ENCODE data around the gene SLC9A2.

The SLC9A2 gene

DNA sequence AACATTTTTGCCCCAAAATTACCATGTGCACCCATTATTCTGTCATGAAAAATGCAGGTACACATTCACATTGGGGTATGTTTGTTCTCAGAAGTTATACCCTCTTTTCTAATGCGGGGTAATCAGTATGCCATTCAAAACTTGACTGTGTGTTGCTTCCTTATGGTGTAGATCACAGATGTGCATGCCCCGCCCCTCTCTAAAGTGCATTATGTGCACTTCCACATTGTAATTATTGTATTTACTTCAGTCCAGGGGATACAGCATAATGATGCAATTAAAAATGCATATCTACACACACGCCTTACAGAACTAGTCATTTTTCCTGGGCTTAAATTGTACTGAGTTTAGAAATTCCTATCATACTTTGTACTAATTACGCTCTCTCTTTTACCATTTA is 48.8 kb downstream of the SLC9A2 start:
- DNase-seq (ENCODE audit: low spot score), result no peak
- H3K9ac ChIP-seq (ENCODE audit: low read depth, low read length, poor library complexity), result no peak overlapping the region
- WGBS, 2 donors (ENCODE audit: extremely low coverage in 2 of 2, insufficient read length in 2 of 2, insufficient replicate concordance in 1 of 2), result no CpG with 5 or more reads among the region's 4 CpGs
- H3K18ac ChIP-seq (ENCODE audit: low read length), result no peak overlapping the region
- H3K27ac ChIP-seq (replicated peaks; ENCODE audit: low read length), result no peak overlapping the region
- no peak overlapping the region for H3K4me2 ChIP-seq (ENCODE audit: insufficient read depth, low read length, poor library complexity, severe bottlenecking)
- peaks cover 0 to 4% (median 0%) of the 10 kb centered on the region in 3 experiments for H3K27me3 ChIP-seq (ENCODE audit: control insufficient read depth in 3 of 3, insufficient read depth in 3 of 3, low read depth in 1 of 3, low read length in 3 of 3)
- H3K4me3 ChIP-seq (ENCODE audit: low read length in 2 of 2), result no peak overlapping the region
- no peak overlapping the region for H3K14ac ChIP-seq (ENCODE audit: low read length)
- H3K9me3 ChIP-seq (replicated peaks in 1 of 2; ENCODE audit: control insufficient read depth in 2 of 2, insufficient read depth in 1 of 2, low read depth in 1 of 2, low read length in 2 of 2), result no peaks in the 10 kb centered on the region
- no peak overlapping the region for H4K91ac ChIP-seq (ENCODE audit: low read depth, low read length, poor library complexity)
- H2BK15ac ChIP-seq (ENCODE audit: low read length), result no peak overlapping the region
- H3K4ac ChIP-seq (ENCODE audit: low read length), result no peak overlapping the region
- H2AK5ac ChIP-seq (ENCODE audit: low read depth, low read length), result no peak overlapping the region
- no peak overlapping the region for H2BK12ac ChIP-seq (ENCODE audit: low read length)
- H2BK5ac ChIP-seq (ENCODE audit: low read length), result no peak overlapping the region
- no peak overlapping the region for H2BK120ac ChIP-seq (ENCODE audit: low read depth, low read length)
- H3K23ac ChIP-seq (ENCODE audit: low read depth, low read length, poor library complexity), result no peak overlapping the region
- H3K4me1 ChIP-seq (ENCODE audit: control insufficient read depth in 2 of 2, insufficient read depth in 1 of 2, low read depth in 1 of 2, low read length in 2 of 2), result no peaks in the 10 kb centered on the region
- no peaks in the 10 kb centered on the region for H3K36me3 ChIP-seq (replicated peaks in 1 of 2; ENCODE audit: control insufficient read depth in 2 of 2, insufficient read depth in 2 of 2, low read length in 2 of 2)
- no peaks in the 10 kb centered on the region for H3K79me1 ChIP-seq (ENCODE audit: low read depth, low read length)
- H4K8ac ChIP-seq (ENCODE audit: low read depth, low read length), result no peak overlapping the region
- no peak overlapping the region for H2AFZ ChIP-seq (ENCODE audit: low read length)

DNA sequence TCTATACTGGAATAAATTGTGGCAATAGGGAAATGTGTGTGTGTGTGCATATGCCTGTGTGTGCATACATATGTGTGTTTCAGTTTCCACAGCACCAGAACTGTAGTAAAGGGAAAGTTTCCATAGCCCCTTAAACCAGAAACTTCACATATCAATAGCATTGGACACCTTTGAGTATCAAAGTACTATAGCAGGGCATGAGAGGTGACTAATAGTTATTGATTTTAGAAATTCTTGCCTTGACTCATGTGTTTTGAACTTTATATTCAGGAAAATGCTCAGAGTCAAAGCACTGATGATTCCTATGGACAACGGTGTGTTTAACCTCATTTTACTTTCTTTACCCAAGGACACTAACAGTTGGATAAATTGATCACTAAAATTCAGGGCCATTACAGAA is 50.0 kb downstream of the SLC9A2 start:
- Histone ChIP-seq H2BK12ac (ENCODE audit: low read length) (no peak overlapping the region), H2AFZ (ENCODE audit: low read length) (no peak overlapping the region), H2BK5ac (ENCODE audit: low read length) (no peak overlapping the region), H3K9ac (ENCODE audit: low read depth, low read length, poor library complexity) (no peak overlapping the region), H3K4me3 (ENCODE audit: low read length in 2 of 2) (no peak overlapping the region), H3K4ac (ENCODE audit: low read length) (no peak overlapping the region), H4K91ac (ENCODE audit: low read depth, low read length, poor library complexity) (no peak overlapping the region), H2AK5ac (ENCODE audit: low read depth, low read length) (no peak overlapping the region), H3K27me3 (ENCODE audit: control insufficient read depth in 3 of 3, insufficient read depth in 3 of 3, low read depth in 1 of 3, low read length in 3 of 3) (peaks cover 0 to 4% (median 0%) of the 10 kb centered on the region in 3 experiments), H3K18ac (ENCODE audit: low read length) (no peak overlapping the region), H3K79me1 (ENCODE audit: low read depth, low read length) (no peaks in the 10 kb centered on the region), H3K4me2 (ENCODE audit: insufficient read depth, low read length, poor library complexity, severe bottlenecking) (no peak overlapping the region), H3K14ac (ENCODE audit: low read length) (no peak overlapping the region), H3K23ac (ENCODE audit: low read depth, low read length, poor library complexity) (no peak overlapping the region), H2BK120ac (ENCODE audit: low read depth, low read length) (no peak overlapping the region), H3K4me1 (ENCODE audit: control insufficient read depth in 2 of 2, insufficient read depth in 1 of 2, low read depth in 1 of 2, low read length in 2 of 2) (no peaks in the 10 kb centered on the region), H4K8ac (ENCODE audit: low read depth, low read length) (no peak overlapping the region), H2BK15ac (ENCODE audit: low read length) (no peak overlapping the region), H3K36me3 (replicated peaks in 1 of 2; ENCODE audit: control insufficient read depth in 2 of 2, insufficient read depth in 2 of 2, low read length in 2 of 2) (no peaks in the 10 kb centered on the region), H3K9me3 (replicated peaks in 1 of 2; ENCODE audit: control insufficient read depth in 2 of 2, insufficient read depth in 1 of 2, low read depth in 1 of 2, low read length in 2 of 2) (no peaks in the 10 kb centered on the region), H3K27ac (replicated peaks; ENCODE audit: low read length) (no peak overlapping the region)
- DNase-seq (ENCODE audit: low spot score), result no peak
- WGBS, 2 donors (ENCODE audit: extremely low coverage in 2 of 2, insufficient read length in 2 of 2, insufficient replicate concordance in 1 of 2), result no CpG with 5 or more reads among the region's 1 CpG

DNA sequence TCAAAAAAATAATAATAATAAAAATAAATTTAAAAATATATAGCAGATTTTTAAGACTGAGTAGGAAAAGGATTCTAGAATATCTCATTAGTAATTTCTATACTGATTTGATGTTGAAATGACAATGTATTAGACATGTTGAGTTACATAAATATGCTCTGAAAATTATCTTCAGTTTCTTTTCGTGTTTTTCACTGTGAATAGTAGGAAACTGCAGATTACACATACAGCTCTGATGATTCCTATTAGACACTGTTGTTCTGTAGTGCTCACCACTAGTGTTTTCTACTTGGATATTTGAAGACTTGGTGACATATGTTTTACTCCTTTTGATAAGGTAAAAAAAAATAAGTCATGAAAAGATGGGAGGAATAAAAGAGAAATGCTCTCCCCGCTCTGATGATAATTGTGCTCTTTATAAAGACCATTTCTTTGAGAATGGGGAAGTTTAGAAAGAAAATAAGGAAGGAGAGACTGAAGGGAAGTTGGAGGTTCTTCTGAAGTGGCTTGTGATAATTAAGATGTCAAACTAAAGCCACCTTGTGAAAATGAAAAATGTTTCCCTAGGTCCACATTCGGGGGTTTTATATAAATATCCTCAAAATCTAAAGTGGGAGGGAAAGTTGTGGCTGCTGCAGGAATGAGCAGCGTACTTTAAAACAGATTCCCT is 52.9 kb downstream of the SLC9A2 start:
- no peak overlapping the region for H2BK12ac ChIP-seq (ENCODE audit: low read length)
- H3K9ac ChIP-seq (ENCODE audit: low read depth, low read length, poor library complexity), result no peak overlapping the region
- no peak overlapping the region for H2BK15ac ChIP-seq (ENCODE audit: low read length)
- no peak overlapping the region for H2BK120ac ChIP-seq (ENCODE audit: low read depth, low read length)
- no peak overlapping the region for H3K14ac ChIP-seq (ENCODE audit: low read length)
- H3K18ac ChIP-seq (ENCODE audit: low read length), result no peak overlapping the region
- no CpG with 5 or more reads among the region's 4 CpGs for WGBS, 2 donors (ENCODE audit: extremely low coverage in 2 of 2, insufficient read length in 2 of 2, insufficient replicate concordance in 1 of 2)
- no peak overlapping the region for H3K27ac ChIP-seq (replicated peaks; ENCODE audit: low read length)
- no peak for DNase-seq (ENCODE audit: low spot score)
- no peak overlapping the region for H4K8ac ChIP-seq (ENCODE audit: low read depth, low read length)
- no peak overlapping the region for H3K4me2 ChIP-seq (ENCODE audit: insufficient read depth, low read length, poor library complexity, severe bottlenecking)
- no peak overlapping the region for H4K91ac ChIP-seq (ENCODE audit: low read depth, low read length, poor library complexity)
- no peak overlapping the region for H2AFZ ChIP-seq (ENCODE audit: low read length)
- H3K9me3 ChIP-seq (replicated peaks in 1 of 2; ENCODE audit: control insufficient read depth in 2 of 2, insufficient read depth in 1 of 2, low read depth in 1 of 2, low read length in 2 of 2), result no peaks in the 10 kb centered on the region
- no peaks in the 10 kb centered on the region for H3K4me1 ChIP-seq (ENCODE audit: control insufficient read depth in 2 of 2, insufficient read depth in 1 of 2, low read depth in 1 of 2, low read length in 2 of 2)
- H3K36me3 ChIP-seq (replicated peaks in 1 of 2; ENCODE audit: control insufficient read depth in 2 of 2, insufficient read depth in 2 of 2, low read length in 2 of 2), result no peaks in the 10 kb centered on the region
- peaks cover 0 to 4% (median 0%) of the 10 kb centered on the region in 3 experiments for H3K27me3 ChIP-seq (ENCODE audit: control insufficient read depth in 3 of 3, insufficient read depth in 3 of 3, low read depth in 1 of 3, low read length in 3 of 3)
- no peak overlapping the region for H2AK5ac ChIP-seq (ENCODE audit: low read depth, low read length)
- no peak overlapping the region for H3K23ac ChIP-seq (ENCODE audit: low read depth, low read length, poor library complexity)
- no peaks in the 10 kb centered on the region for H3K79me1 ChIP-seq (ENCODE audit: low read depth, low read length)
- no peak overlapping the region for H3K4ac ChIP-seq (ENCODE audit: low read length)
- H2BK5ac ChIP-seq (ENCODE audit: low read length), result no peak overlapping the region
- H3K4me3 ChIP-seq (ENCODE audit: low read length in 2 of 2), result no peak overlapping the region

DNA sequence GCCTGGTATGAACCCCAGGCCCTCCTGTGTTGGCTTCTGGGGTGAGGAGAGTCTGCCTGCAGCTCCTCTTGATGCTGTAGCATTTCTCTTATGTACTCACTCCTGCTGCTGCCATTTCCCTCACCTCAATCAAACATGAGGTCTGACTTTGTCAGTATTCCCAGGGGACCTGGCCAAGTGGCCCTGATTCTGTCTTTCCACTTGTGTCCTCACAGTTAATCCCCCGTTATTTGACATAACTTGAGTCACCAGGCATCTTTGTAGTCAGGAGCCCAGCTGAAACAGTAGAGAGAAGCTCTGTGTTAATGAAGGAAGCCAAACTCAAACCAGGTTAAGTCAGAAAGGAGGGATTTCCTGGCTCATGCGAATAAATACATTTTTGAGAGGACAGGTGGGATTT is 55.0 kb downstream of the SLC9A2 start:
- Histone ChIP-seq H3K27me3 (ENCODE audit: control insufficient read depth in 3 of 3, insufficient read depth in 3 of 3, low read depth in 1 of 3, low read length in 3 of 3) (no peaks in the 10 kb centered on the region), H4K91ac (ENCODE audit: low read depth, low read length, poor library complexity) (no peak overlapping the region), H2BK15ac (ENCODE audit: low read length) (no peak overlapping the region), H2BK12ac (ENCODE audit: low read length) (no peak overlapping the region), H3K9ac (ENCODE audit: low read depth, low read length, poor library complexity) (no peak overlapping the region), H3K9me3 (replicated peaks in 1 of 2; ENCODE audit: control insufficient read depth in 2 of 2, insufficient read depth in 1 of 2, low read depth in 1 of 2, low read length in 2 of 2) (no peaks in the 10 kb centered on the region), H2AK5ac (ENCODE audit: low read depth, low read length) (no peak overlapping the region), H3K23ac (ENCODE audit: low read depth, low read length, poor library complexity) (no peak overlapping the region), H3K4me2 (ENCODE audit: insufficient read depth, low read length, poor library complexity, severe bottlenecking) (no peak overlapping the region), H3K4me3 (ENCODE audit: low read length in 2 of 2) (no peak overlapping the region), H3K27ac (replicated peaks; ENCODE audit: low read length) (no peak overlapping the region), H3K79me1 (ENCODE audit: low read depth, low read length) (no peaks in the 10 kb centered on the region), H2BK120ac (ENCODE audit: low read depth, low read length) (no peak overlapping the region), H3K4ac (ENCODE audit: low read length) (no peak overlapping the region), H3K18ac (ENCODE audit: low read length) (no peak overlapping the region), H2BK5ac (ENCODE audit: low read length) (no peak overlapping the region), H3K14ac (ENCODE audit: low read length) (no peak overlapping the region), H4K8ac (ENCODE audit: low read depth, low read length) (no peak overlapping the region), H3K4me1 (ENCODE audit: control insufficient read depth in 2 of 2, insufficient read depth in 1 of 2, low read depth in 1 of 2, low read length in 2 of 2) (no peaks in the 10 kb centered on the region), H3K36me3 (replicated peaks in 1 of 2; ENCODE audit: control insufficient read depth in 2 of 2, insufficient read depth in 2 of 2, low read length in 2 of 2) (no peaks in the 10 kb centered on the region), H2AFZ (ENCODE audit: low read length) (peak overlapping the region; percentile 26)
- DNase-seq (ENCODE audit: low spot score), result no peak
- WGBS, 2 donors (ENCODE audit: extremely low coverage in 2 of 2, insufficient read length in 2 of 2, insufficient replicate concordance in 1 of 2), result no CpG with 5 or more reads among the region's 2 CpGs

Measured in neuronal stem cell (in vitro differentiated cells).